PC-9 (cell line): ENCODE data around the gene PCDH15. TPM values are rescaled to one million over a fixed set of nuclear protein-coding genes. Genes with fewer than 3 reads are reported as not detected.
"Not testable (repeated sequence)": the region's sequence is repeated elsewhere in the genome, so short reads cannot be mapped to it uniquely, and the experiment has no call there.

ENCODE experiments used
- BruUV-seq: library from RNA; stranded (reverse); fragments of 400-500 nt; replicated peaks from 2 replicates; lab custom pipeline; 2021; lab: Mats Ljungman, UMichigan
- CTCF ChIA-PET: fragments of 300-600 bp; sonication (Branson Sonifier 250); formaldehyde crosslinking; loops from one replicate; lab custom pipeline; 2022; ENCODE audit warnings: antibody characterized with exemption; lab: Charles Lee
- POLR2A ChIA-PET: fragments of 300-600 bp; sonication (Branson Sonifier 250); formaldehyde crosslinking; loops from one replicate; lab custom pipeline; 2022; ENCODE audit warnings: antibody characterized with exemption; ENCODE audit not compliant: unreplicated experiment; lab: Charles Lee
- DNase-seq, 2 experiments: peaks; one replicate each; pipeline versions ENCODE4 v3.0.0 to v3.0.0-alpha.2; 2015 to 2022; ENCODE audit warnings: mixed read lengths in 1 of 2
- H2AFZ ChIP-seq: fragments of 200-600 bp; sonication (generic); 2 replicates; pipeline ENCODE4 v1.8.1; 2017; ENCODE audit warnings: antibody characterized with exemption
- H3F3A ChIP-seq: fragments of 200-600 bp; sonication (generic); 2 replicates; pipeline ENCODE4 v1.8.1; 2017; ENCODE audit warnings: antibody characterized with exemption, mild to moderate bottlenecking, low read depth; ENCODE audit not compliant: insufficient read depth
- H3K27ac ChIP-seq: fragments of 200-600 bp; sonication (generic); 2 replicates; pipeline ENCODE4 v1.6.1; 2016; ENCODE audit warnings: mixed run types
- H3K27me3 ChIP-seq: fragments of 200-600 bp; sonication (generic); 2 replicates; pipeline ENCODE4 v1.6.1; 2016; ENCODE audit warnings: low read depth, mixed run types; ENCODE audit not compliant: insufficient read depth
- H3K36me3 ChIP-seq: fragments of 200-600 bp; sonication (generic); 2 replicates; pipeline ENCODE4 v1.6.1; 2016; ENCODE audit warnings: low read depth, mixed run types
- H3K4me1 ChIP-seq: fragments of 200-600 bp; sonication (generic); replicated peaks from 2 replicates; pipeline ENCODE4 v1.6.1; 2016; ENCODE audit warnings: mixed run types; ENCODE audit not compliant: insufficient read depth
- H3K4me2 ChIP-seq: fragments of 200-600 bp; sonication (generic); 2 replicates; pipeline ENCODE4 v1.6.1; 2017; ENCODE audit warnings: mixed run types
- H3K4me3 ChIP-seq: fragments of 200-600 bp; sonication (generic); 2 replicates; pipeline ENCODE4 v1.6.1; 2016; ENCODE audit warnings: mixed run types
- H3K79me2 ChIP-seq: fragments of 200-600 bp; sonication (generic); 2 replicates; pipeline ENCODE4 v1.6.1; 2017; ENCODE audit warnings: low read depth, mixed run types
- H3K9me2 ChIP-seq: fragments of 200-600 bp; sonication (generic); 2 replicates; pipeline ENCODE4 v1.8.1; 2017; ENCODE audit warnings: mild to moderate bottlenecking; ENCODE audit not compliant: insufficient read depth
- H3K9me3 ChIP-seq: fragments of 200-600 bp; sonication (generic); 2 replicates; pipeline ENCODE4 v1.8.1; 2016; ENCODE audit warnings: low read depth; ENCODE audit not compliant: insufficient read depth
- H4K20me1 ChIP-seq: fragments of 200-600 bp; sonication (generic); 2 replicates; pipeline ENCODE4 v1.8.1; 2017; ENCODE audit not compliant: insufficient read depth
- CTCF ChIP-seq: fragments of 200-600 bp; sonication (generic); conservative IDR thresholded peaks from 2 replicates; pipeline ENCODE4 v1.6.1; 2017; ENCODE audit warnings: mixed run types, antibody characterized with exemption, mild to moderate bottlenecking, moderate library complexity
- EZH2 ChIP-seq: fragments of 200-600 bp; sonication (generic); IDR thresholded peaks from 2 replicates; pipeline ENCODE4 v1.8.0; 2017; ENCODE audit warnings: antibody characterized with exemption, low read depth
- intact Hi-C: fragments of 100-400 bp; cut with micrococcal nuclease; formaldehyde crosslinking; loops from one replicate; pipeline ENCODE4 v1.10.0; 2022; ENCODE audit not compliant: unreplicated experiment
- total RNA-seq: library from RNA; stranded (reverse); gene quantifications from 2 replicates; pipeline ENCODE4 v1.2.3, GENCODE V29; 2021

The PCDH15 gene
- total RNA-seq, 1 experiment from 2014 or later, result not detected

GRCh38 chr10:54402576-54402975 lies 398.5 kb downstream of the PCDH15 start:
- no TSS peak for BruUV-seq
- CTCF ChIA-PET, result no interaction called here
- POLR2A ChIA-PET, result no interaction called here

GRCh38 chr10:54396031-54396430 lies 405.0 kb downstream of the PCDH15 start:
- no peak overlapping the region for H2AFZ ChIP-seq
- no peaks in the 10 kb centered on the region for H3K9me2 ChIP-seq
- no peak overlapping the region for H3K4me2 ChIP-seq
- no peaks in the 10 kb centered on the region for H3F3A ChIP-seq
- intact Hi-C loops, result no loop called here
- no peak for DNase-seq
- no peaks in the 10 kb centered on the region for H3K79me2 ChIP-seq
- H3K9me3 ChIP-seq, result no peaks in the 10 kb centered on the region
- H3K27ac ChIP-seq, result no peak overlapping the region
- TF ChIP-seq EZH2 (no peak), CTCF (no peak)
- no peaks in the 10 kb centered on the region for H4K20me1 ChIP-seq
- CTCF ChIA-PET, result no interaction called here
- no peak overlapping the region for H3K4me3 ChIP-seq
- H3K36me3 ChIP-seq, result no peaks in the 10 kb centered on the region
- BruUV-seq, result no TSS peak
- POLR2A ChIA-PET, result no interaction called here
- H3K27me3 ChIP-seq, result no peaks in the 10 kb centered on the region
- H3K4me1 ChIP-seq, result no peaks in the 10 kb centered on the region

More at GRCh38 chr10:54402576-54402975, 398.5 kb downstream of the PCDH15 start:
- H3K4me3 ChIP-seq, result no peak overlapping the region
- H4K20me1 ChIP-seq, result no peaks in the 10 kb centered on the region
- no peaks in the 10 kb centered on the region for H3K9me2 ChIP-seq
- H3K9me3 ChIP-seq, result no peaks in the 10 kb centered on the region
- no peak overlapping the region for H3K4me2 ChIP-seq
- H2AFZ ChIP-seq, result no peak overlapping the region
- H3F3A ChIP-seq, result no peaks in the 10 kb centered on the region
- no peak for DNase-seq
- no peaks in the 10 kb centered on the region for H3K36me3 ChIP-seq
- intact Hi-C loops, result loop anchor here (1.0 to 10.0 kb wide), 6 partner anchors 408 to 1588 kb away; no protein-coding TSS in a partner anchor
- H3K27ac ChIP-seq, result no peak overlapping the region
- no peaks in the 10 kb centered on the region for H3K27me3 ChIP-seq
- H3K4me1 ChIP-seq, result no peaks in the 10 kb centered on the region
- H3K79me2 ChIP-seq, result no peaks in the 10 kb centered on the region
- no peak for TF ChIP-seq EZH2
- peak; percentile 75 for TF ChIP-seq CTCF

GRCh38 chr10:54394598-54394997 lies 406.4 kb downstream of the PCDH15 start:
- H3K4me1 ChIP-seq, H3K4me3 ChIP-seq, H4K20me1 ChIP-seq, DNase-seq, H3F3A ChIP-seq, BruUV-seq, POLR2A ChIA-PET, H3K27me3 ChIP-seq, H3K79me2 ChIP-seq, CTCF ChIA-PET, H2AFZ ChIP-seq, H3K27ac ChIP-seq, intact Hi-C loops, H3K9me3 ChIP-seq, H3K9me2 ChIP-seq, H3K36me3 ChIP-seq, H3K4me2 ChIP-seq: not testable (repeated sequence)

GRCh38 chr10:54372179-54372578 lies 428.9 kb downstream of the PCDH15 start:
- H3K27me3 ChIP-seq, result no peaks in the 10 kb centered on the region
- no peaks in the 10 kb centered on the region for H3K9me2 ChIP-seq
- POLR2A ChIA-PET, result no interaction called here
- intact Hi-C loops, result no loop called here
- BruUV-seq, result no TSS peak
- H3K79me2 ChIP-seq, result no peaks in the 10 kb centered on the region
- no peak overlapping the region for H3K4me2 ChIP-seq
- H3K4me1 ChIP-seq, result no peaks in the 10 kb centered on the region
- H2AFZ ChIP-seq, result no peak overlapping the region
- no peaks in the 10 kb centered on the region for H4K20me1 ChIP-seq
- no peak overlapping the region for H3K27ac ChIP-seq
- no peaks in the 10 kb centered on the region for H3F3A ChIP-seq
- CTCF ChIA-PET, result no interaction called here
- no peak overlapping the region for H3K4me3 ChIP-seq
- TF ChIP-seq CTCF, result no peak
- no peak for TF ChIP-seq EZH2
- H3K36me3 ChIP-seq, result no peaks in the 10 kb centered on the region
- no peaks in the 10 kb centered on the region for H3K9me3 ChIP-seq
- DNase-seq, result no peak
